Type B pancreatic cell (in vitro differentiated cells): ENCODE results near the gene FBLN7. TPM values are rescaled to one million over a fixed set of nuclear protein-coding genes. Genes with fewer than 3 reads are reported as not detected.
A peak's percentile ranks its signal among the peaks of the same experiment; 100 is the strongest.
"Not testable (repeated sequence)": the region's sequence is repeated elsewhere in the genome, so short reads cannot be mapped to it uniquely, and the experiment has no call there.

Experiments
- DNase-seq: peaks from one replicate; pipeline ENCODE4 v3.0.0; 2021; ENCODE audit warnings: mixed read lengths; ENCODE audit not compliant: unreplicated experiment; ENCODE audit errors: extremely low spot score
- H3K27ac Mint-ChIP-seq: 2 replicates; pipeline ENCODE4 v1.8.0; 2021; ENCODE audit warnings: mild to moderate bottlenecking, mixed read lengths
- H3K27me3 Mint-ChIP-seq: 2 replicates; pipeline ENCODE4 v1.8.0; 2021; ENCODE audit warnings: mixed read lengths
- H3K36me3 Mint-ChIP-seq: 2 replicates; pipeline ENCODE4 v1.8.0; 2021; ENCODE audit warnings: mixed read lengths
- H3K4me1 Mint-ChIP-seq: one replicate; pipeline ENCODE4 v1.8.0; 2021; ENCODE audit warnings: mixed read lengths; ENCODE audit not compliant: unreplicated experiment
- H3K4me3 Mint-ChIP-seq: 2 replicates; pipeline ENCODE4 v1.8.0; 2021; ENCODE audit warnings: mild to moderate bottlenecking, mixed read lengths
- H3K9me3 Mint-ChIP-seq: 2 replicates; pipeline ENCODE4 v1.8.0; 2021; ENCODE audit warnings: mixed read lengths
- CTCF ChIP-seq: fragments of 200-600 bp; sonication (generic); conservative IDR thresholded peaks from 2 replicates; pipeline ENCODE4 v1.5.0; 2021; ENCODE audit warnings: antibody characterized with exemption, mild to moderate bottlenecking
- total RNA-seq: library from RNA; stranded (reverse); gene quantifications from 2 replicates; pipeline ENCODE4 v1.2.1, GENCODE V29; 2021; ENCODE audit warnings: low replicate concordance

Gene FBLN7
- total RNA-seq, 1 donor from 2014 or later, result 9.5 TPM

GRCh38 chr2:112137516-112138158 is 548 bp upstream of the FBLN7 start:
- Mint-ChIP-seq H3K4me3 (peak overlapping the region; percentile 83), H3K27ac (peak overlapping the region; percentile 48), H3K27me3 (peaks cover 34% of the 10 kb centered on the region), H3K36me3 (peaks cover 2% of the 10 kb centered on the region), H3K4me1 (peaks cover 3% of the 10 kb centered on the region), H3K9me3 (no peaks in the 10 kb centered on the region)
- no peak for DNase-seq
- no peak for TF ChIP-seq CTCF

GRCh38 chr2:112139033-112139614 is 939 bp downstream of the FBLN7 start:
- not testable (repeated sequence) for DNase-seq, H3K4me1 Mint-ChIP-seq, H3K27ac Mint-ChIP-seq, H3K36me3 Mint-ChIP-seq, H3K9me3 Mint-ChIP-seq
- Mint-ChIP-seq H3K4me3 (peak overlapping the region; percentile 86), H3K27me3 (peaks cover 36% of the 10 kb centered on the region)

- H3K4me1 Mint-ChIP-seq, H3K9me3 Mint-ChIP-seq, H3K36me3 Mint-ChIP-seq, DNase-seq, H3K27ac Mint-ChIP-seq: not testable (repeated sequence)
- H3K27me3 Mint-ChIP-seq, result peaks cover 36% of the 10 kb centered on the region
- H3K4me3 Mint-ChIP-seq, result peak overlapping the region; percentile 83
Observed at GRCh38 chr2:112139661-112140204, 1.5 kb downstream of the FBLN7 start.

- H3K4me3 Mint-ChIP-seq, result peak overlapping the region; percentile 83
- no peaks in the 10 kb centered on the region for H3K9me3 Mint-ChIP-seq
- TF ChIP-seq CTCF, result no peak
- peaks cover 3% of the 10 kb centered on the region for H3K4me1 Mint-ChIP-seq
- H3K36me3 Mint-ChIP-seq, result peaks cover 5% of the 10 kb centered on the region
- peaks cover 36% of the 10 kb centered on the region for H3K27me3 Mint-ChIP-seq
- no peak for DNase-seq
- H3K27ac Mint-ChIP-seq, result peak overlapping the region; percentile 56
Observed at GRCh38 chr2:112140205-112140802, 2.1 kb downstream of the FBLN7 start.

- H3K4me1 Mint-ChIP-seq, result peaks cover 3% of the 10 kb centered on the region
- TF ChIP-seq CTCF, result no peak
- H3K4me3 Mint-ChIP-seq, result peak overlapping the region; percentile 83
- H3K27ac Mint-ChIP-seq, result peak overlapping the region; percentile 77
- peaks cover 5% of the 10 kb centered on the region for H3K36me3 Mint-ChIP-seq
- no peaks in the 10 kb centered on the region for H3K9me3 Mint-ChIP-seq
- H3K27me3 Mint-ChIP-seq, result peaks cover 36% of the 10 kb centered on the region
- no peak for DNase-seq
Observed at GRCh38 chr2:112140899-112141625, 2.9 kb downstream of the FBLN7 start.

- Mint-ChIP-seq H3K27me3 (peaks cover 30% of the 10 kb centered on the region), H3K4me3 (peak overlapping the region; percentile 55), H3K4me1 (peaks cover 3% of the 10 kb centered on the region), H3K27ac (peak overlapping the region; percentile 77), H3K9me3 (no peaks in the 10 kb centered on the region), H3K36me3 (peaks cover 5% of the 10 kb centered on the region)
- no peak for DNase-seq
- TF ChIP-seq CTCF, result no peak
Observed at GRCh38 chr2:112141626-112142007, 3.4 kb downstream of the FBLN7 start.
